ENCODE data around the gene SLC46A2.

DNA sequence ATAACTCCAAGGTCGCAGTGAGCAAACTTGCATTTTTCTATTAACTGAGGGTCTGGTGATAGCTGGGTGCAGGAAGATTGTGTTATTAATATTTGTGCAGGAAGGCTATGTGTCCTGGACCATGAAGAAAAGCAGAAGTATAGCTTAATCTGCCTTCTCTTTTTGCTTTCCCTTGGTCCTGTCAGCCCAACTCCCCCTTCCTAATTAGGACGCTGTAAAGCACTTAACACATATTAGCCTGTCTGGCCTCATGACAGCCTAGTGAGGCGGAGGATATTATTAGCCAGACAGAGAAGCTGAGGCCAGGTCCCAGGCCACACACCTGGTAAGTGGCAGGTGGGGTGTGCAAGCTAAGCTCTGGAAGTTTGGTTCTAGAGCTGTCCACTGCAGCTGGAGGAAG lies 29.5 kb downstream of the SLC46A2 start:
- TF ChIP-seq ARNT (IDR thresholded peaks at IDR 0.05) (no peak), BHLHE40 (IDR thresholded peaks at IDR 0.05; ENCODE audit: borderline replicate concordance) (no peak), FOXK2 (IDR thresholded peaks at IDR 0.05) (no peak), SP1 (IDR thresholded peaks at IDR 0.05) (no peak), CTBP1 (IDR thresholded peaks at IDR 0.05; ENCODE audit: borderline replicate concordance) (no peak), FOXM1 (IDR thresholded peaks at IDR 0.05; ENCODE audit: borderline replicate concordance) (no peak), TARDBP (IDR thresholded peaks at IDR 0.05) (no peak), ZNF384 (IDR thresholded peaks at IDR 0.05) (no peak), L3MBTL2 (conservative IDR thresholded peaks at IDR 0.05) (no peak)
